ENCODE results near the gene FNDC3B. TPM values are rescaled to one million over a fixed set of nuclear protein-coding genes. Genes with fewer than 3 reads are reported as not detected.

Gene FNDC3B
- total RNA-seq, 1 donor from 2014 or later: 79.2 TPM

DNA sequence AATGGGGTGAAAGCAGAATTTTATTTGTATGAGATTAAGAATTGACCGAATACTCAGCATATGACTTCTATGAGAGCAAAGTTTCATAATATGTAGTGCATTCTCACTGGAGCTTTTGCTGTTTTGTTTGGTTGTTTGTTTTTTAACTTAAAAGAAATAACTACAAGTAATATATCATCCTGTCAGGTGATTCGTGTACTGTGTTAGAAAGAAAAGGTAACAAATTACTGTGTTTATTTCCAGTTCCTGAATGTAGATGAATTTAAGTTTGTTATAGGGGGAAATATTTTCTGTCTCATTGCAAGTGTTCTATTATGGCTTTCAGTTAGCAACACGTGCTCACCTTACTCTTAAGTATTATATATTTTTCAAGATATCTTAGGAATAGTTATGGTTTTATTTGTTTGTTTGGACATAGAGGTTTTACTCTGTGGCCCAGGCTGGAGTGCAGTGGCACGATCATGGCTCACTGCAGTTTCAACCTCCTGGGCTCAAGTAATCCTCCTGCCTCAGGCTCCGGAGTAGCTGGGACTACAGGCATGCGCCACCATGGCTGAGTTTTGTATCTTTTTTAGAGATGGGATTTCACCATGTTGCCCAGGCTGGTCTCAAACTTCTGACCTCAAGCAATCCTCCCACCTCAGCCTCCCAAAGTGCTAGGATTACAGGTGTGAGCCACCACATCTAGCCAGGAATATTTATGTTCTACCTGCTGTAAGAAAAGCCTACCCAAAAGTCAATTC is 125.4 kb downstream of the FNDC3B start:
- DNase-seq (ENCODE audit: extremely low spot score, unreplicated experiment): no peak
- Mint-ChIP-seq H3K4me1 (ENCODE audit: unreplicated experiment) (peaks cover 24% of the 10 kb centered on the region), H3K27ac (no peak overlapping the region), H3K9me3 (no peaks in the 10 kb centered on the region), H3K27me3 (no peaks in the 10 kb centered on the region), H3K4me3 (no peak overlapping the region), H3K36me3 (no peaks in the 10 kb centered on the region)
- TF ChIP-seq, protein P1, sequence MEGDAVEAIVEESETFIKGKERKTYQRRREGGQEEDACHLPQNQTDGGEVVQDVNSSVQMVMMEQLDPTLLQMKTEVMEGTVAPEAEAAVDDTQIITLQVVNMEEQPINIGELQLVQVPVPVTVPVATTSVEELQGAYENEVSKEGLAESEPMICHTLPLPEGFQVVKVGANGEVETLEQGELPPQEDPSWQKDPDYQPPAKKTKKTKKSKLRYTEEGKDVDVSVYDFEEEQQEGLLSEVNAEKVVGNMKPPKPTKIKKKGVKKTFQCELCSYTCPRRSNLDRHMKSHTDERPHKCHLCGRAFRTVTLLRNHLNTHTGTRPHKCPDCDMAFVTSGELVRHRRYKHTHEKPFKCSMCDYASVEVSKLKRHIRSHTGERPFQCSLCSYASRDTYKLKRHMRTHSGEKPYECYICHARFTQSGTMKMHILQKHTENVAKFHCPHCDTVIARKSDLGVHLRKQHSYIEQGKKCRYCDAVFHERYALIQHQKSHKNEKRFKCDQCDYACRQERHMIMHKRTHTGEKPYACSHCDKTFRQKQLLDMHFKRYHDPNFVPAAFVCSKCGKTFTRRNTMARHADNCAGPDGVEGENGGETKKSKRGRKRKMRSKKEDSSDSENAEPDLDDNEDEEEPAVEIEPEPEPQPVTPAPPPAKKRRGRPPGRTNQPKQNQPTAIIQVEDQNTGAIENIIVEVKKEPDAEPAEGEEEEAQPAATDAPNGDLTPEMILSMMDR (conservative IDR thresholded peaks at IDR 0.05): no peak

DNA sequence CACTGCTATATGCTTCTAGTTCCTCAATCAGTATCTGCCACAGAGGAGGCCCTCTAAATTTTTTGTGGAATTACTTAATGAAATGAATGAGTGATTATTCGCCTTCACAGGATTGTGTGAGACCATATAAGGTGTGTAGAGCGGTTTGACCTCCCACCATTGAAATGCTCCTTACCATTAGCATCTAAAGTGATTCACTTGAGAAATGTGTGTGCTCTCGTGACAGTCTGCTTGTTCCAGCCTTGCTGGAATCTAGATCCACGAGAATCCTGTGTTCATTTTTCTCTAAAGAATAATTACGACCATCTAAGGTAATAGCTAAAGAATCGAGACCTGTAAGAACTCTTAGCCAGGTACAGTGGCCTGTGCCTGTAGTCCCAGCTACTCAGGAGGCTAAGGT is 126.9 kb downstream of the FNDC3B start:
- Mint-ChIP-seq H3K4me3 (no peak overlapping the region), H3K4me1 (ENCODE audit: unreplicated experiment) (peaks cover 23% of the 10 kb centered on the region), H3K36me3 (no peaks in the 10 kb centered on the region), H3K27ac (no peak overlapping the region), H3K27me3 (no peaks in the 10 kb centered on the region), H3K9me3 (no peaks in the 10 kb centered on the region)
- DNase-seq (ENCODE audit: extremely low spot score, unreplicated experiment): no peak
- TF ChIP-seq, protein P1 (conservative IDR thresholded peaks at IDR 0.05): no peak

DNA sequence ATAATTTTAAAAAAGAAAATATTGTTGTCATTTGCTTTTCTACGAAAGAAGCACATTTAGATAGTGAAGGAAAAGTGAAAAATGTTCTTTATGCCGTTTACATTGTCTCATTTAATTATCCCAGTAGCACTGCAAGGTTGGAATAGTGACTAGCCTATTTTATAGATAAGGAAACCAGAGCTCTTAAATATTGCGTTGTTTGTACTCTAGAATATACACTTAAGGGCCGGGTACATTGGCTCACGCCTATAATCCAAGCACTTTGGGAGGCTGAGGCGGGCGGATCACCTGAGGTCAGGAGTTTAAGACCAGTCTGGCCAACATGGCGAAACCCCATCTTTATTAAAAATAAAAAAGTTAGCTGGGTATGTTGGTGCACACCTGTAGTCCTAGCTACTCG is 127.5 kb downstream of the FNDC3B start:
- DNase-seq (ENCODE audit: extremely low spot score, unreplicated experiment): no peak
- no peaks in the 10 kb centered on the region for H3K9me3 Mint-ChIP-seq
- TF ChIP-seq, protein P1 (conservative IDR thresholded peaks at IDR 0.05): no peak
- H3K27ac Mint-ChIP-seq: no peak overlapping the region
- no peaks in the 10 kb centered on the region for H3K36me3 Mint-ChIP-seq
- H3K27me3 Mint-ChIP-seq: no peaks in the 10 kb centered on the region
- no peak overlapping the region for H3K4me3 Mint-ChIP-seq
- peaks cover 23% of the 10 kb centered on the region for H3K4me1 Mint-ChIP-seq (ENCODE audit: unreplicated experiment)

DNA sequence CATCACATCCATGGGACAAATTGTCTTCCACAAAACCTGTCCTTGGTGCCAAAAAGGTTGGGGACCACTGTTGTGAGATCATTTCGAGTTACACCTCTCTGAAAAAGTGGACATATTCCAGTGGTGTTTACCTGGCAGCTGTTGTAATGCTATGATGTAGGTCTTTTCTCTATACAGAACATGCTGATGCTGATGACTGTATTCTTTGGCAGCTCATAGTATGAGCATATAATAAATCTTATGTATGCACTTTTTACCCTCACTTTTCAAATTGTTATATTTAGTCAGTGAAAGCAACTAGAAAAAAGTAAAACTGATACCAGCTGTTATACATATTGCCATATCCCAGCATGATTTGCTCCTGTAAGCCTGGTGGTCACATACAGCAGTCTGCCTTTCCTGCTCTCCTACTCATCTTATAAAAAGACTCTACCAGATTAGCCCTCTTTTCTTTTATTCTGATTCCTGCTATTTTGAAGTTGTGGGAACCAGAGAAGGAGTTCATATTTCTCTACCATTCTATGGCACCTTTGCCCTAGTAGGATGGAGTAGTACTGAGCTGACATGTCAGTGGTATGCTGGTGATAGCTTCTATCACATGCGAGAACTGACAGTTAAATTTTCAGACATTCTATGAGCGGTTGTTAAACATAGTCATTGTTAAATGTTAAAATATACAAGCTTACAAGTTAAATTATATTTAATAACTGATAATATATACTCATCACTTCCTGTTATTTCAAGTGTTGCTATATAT is 128.7 kb downstream of the FNDC3B start:
- no peaks in the 10 kb centered on the region for H3K27me3 Mint-ChIP-seq
- TF ChIP-seq, protein P1 (conservative IDR thresholded peaks at IDR 0.05): no peak
- no peaks in the 10 kb centered on the region for H3K9me3 Mint-ChIP-seq
- H3K36me3 Mint-ChIP-seq: no peaks in the 10 kb centered on the region
- H3K4me3 Mint-ChIP-seq: no peak overlapping the region
- no peak for DNase-seq (ENCODE audit: extremely low spot score, unreplicated experiment)
- H3K4me1 Mint-ChIP-seq (ENCODE audit: unreplicated experiment): peaks cover 23% of the 10 kb centered on the region
- H3K27ac Mint-ChIP-seq: no peak overlapping the region

DNA sequence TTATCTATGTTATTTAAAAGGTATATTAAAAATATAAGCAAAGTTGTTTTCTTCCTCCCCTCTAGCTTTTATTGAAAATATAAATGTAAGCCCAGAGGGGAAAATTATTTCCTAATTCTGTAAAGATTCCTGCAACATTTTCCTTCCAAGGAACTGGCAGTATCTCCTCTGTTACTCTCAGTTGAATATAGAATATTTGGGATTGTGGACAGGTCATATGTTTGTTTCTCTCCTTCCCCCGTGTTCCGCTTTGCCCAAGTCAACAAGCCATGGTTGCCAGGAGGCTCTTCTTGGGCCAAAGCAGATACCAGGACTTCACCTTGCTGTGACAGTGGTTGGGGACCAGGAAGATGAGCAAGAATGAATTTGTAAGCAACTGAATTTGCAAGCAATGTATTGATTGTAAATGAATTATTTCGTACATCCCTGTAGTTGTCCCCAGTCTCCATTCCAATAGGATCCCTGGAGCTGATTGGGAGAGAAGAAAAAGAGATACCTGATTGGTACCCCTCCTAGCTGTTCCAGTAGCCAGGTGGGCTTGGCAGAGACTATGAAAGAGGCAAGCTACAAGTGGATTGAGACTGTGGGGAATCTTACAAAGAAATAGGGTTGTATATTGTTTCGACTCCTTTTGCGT is 130.8 kb downstream of the FNDC3B start:
- H3K36me3 Mint-ChIP-seq: no peaks in the 10 kb centered on the region
- no peaks in the 10 kb centered on the region for H3K27me3 Mint-ChIP-seq
- TF ChIP-seq, protein P1 (conservative IDR thresholded peaks at IDR 0.05): no peak
- H3K4me1 Mint-ChIP-seq (ENCODE audit: unreplicated experiment): peaks cover 37% of the 10 kb centered on the region
- H3K9me3 Mint-ChIP-seq: no peaks in the 10 kb centered on the region
- H3K4me3 Mint-ChIP-seq: no peak overlapping the region
- no peak overlapping the region for H3K27ac Mint-ChIP-seq
- no peak for DNase-seq (ENCODE audit: extremely low spot score, unreplicated experiment)

All from type B pancreatic cell (in vitro differentiated cells).